VCaP (cell line): Measurements from ENCODE around the gene FAM169A.
"Not testable (repeated sequence)": the region's sequence is repeated elsewhere in the genome, so short reads cannot be mapped to it uniquely, and the experiment has no call there.

Source experiments
- H3K27ac ChIP-seq: fragments of 450-650 bp; 2 replicates; pipeline ENCODE4 v1.5.1; 2017
- TF ChIP-seq, protein P1 (sequence below): fragments of 450-650 bp; conservative IDR thresholded peaks from 2 replicates; pipeline ENCODE4 v1.5.1; 2017; ENCODE audit warnings: mild to moderate bottlenecking, moderate library complexity

The FAM169A gene

GRCh38 chr5:74863726-74864125 lies 2.5 kb downstream of the FAM169A start:
- no peak overlapping the region for H3K27ac ChIP-seq
- TF ChIP-seq, protein P1, sequence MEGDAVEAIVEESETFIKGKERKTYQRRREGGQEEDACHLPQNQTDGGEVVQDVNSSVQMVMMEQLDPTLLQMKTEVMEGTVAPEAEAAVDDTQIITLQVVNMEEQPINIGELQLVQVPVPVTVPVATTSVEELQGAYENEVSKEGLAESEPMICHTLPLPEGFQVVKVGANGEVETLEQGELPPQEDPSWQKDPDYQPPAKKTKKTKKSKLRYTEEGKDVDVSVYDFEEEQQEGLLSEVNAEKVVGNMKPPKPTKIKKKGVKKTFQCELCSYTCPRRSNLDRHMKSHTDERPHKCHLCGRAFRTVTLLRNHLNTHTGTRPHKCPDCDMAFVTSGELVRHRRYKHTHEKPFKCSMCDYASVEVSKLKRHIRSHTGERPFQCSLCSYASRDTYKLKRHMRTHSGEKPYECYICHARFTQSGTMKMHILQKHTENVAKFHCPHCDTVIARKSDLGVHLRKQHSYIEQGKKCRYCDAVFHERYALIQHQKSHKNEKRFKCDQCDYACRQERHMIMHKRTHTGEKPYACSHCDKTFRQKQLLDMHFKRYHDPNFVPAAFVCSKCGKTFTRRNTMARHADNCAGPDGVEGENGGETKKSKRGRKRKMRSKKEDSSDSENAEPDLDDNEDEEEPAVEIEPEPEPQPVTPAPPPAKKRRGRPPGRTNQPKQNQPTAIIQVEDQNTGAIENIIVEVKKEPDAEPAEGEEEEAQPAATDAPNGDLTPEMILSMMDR, result no peak

GRCh38 chr5:74862221-74862620 lies 4.0 kb downstream of the FAM169A start:
- no peak overlapping the region for H3K27ac ChIP-seq
- TF ChIP-seq, protein P1, result no peak

GRCh38 chr5:74856975-74857374 lies 9.2 kb downstream of the FAM169A start:
- not testable (repeated sequence) for H3K27ac ChIP-seq

GRCh38 chr5:74853256-74853655 lies 12.9 kb downstream of the FAM169A start:
- no peak overlapping the region for H3K27ac ChIP-seq
- TF ChIP-seq, protein P1, result no peak

- TF ChIP-seq, protein P1, result no peak
- no peak overlapping the region for H3K27ac ChIP-seq
Observed at GRCh38 chr5:74851684-74852353, 14.4 kb downstream of the FAM169A start.

GRCh38 chr5:74850789-74851425 lies 15.3 kb downstream of the FAM169A start:
- TF ChIP-seq, protein P1, result no peak
- no peak overlapping the region for H3K27ac ChIP-seq

DNA sequence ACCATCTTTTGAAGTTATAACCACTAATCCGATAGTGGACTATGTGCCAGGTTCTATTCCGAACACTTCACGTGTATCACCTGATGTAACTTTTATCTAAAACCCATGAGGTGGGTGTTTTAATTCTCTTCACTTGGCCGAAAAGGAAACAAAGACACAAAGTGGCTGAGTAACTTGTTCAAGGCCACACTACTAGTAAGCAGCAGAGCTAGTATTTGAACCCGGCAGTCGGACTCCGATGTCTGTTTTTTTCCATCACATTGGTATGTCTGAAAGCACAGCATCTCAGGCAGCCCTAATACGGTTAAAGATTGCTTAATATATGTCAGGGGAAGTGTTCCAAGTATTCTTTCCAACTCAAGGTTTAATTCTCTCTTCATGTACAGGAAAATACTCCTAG lies 16.2 kb downstream of the FAM169A start:
- no peak overlapping the region for H3K27ac ChIP-seq
- TF ChIP-seq, protein P1, result no peak

GRCh38 chr5:74848553-74849025 lies 17.6 kb downstream of the FAM169A start:
- TF ChIP-seq, protein P1, result no peak
- no peak overlapping the region for H3K27ac ChIP-seq
